HEK293 (cell line): ENCODE results near the gene TSPO.

Experiments
- CTCF ChIA-PET: fragments of 350-600 bp; formaldehyde crosslinking; extraction: SDS; loops from one replicate; lab custom pipeline; 2021; ENCODE audit warnings: antibody characterized with exemption; lab: Yijun Ruan, JAX
- POLR2A ChIA-PET: fragments of 300-600 bp; formaldehyde crosslinking; extraction: SDS; loops from one replicate; lab custom pipeline; 2020; ENCODE audit warnings: antibody characterized with exemption, inconsistent platforms; lab: Yijun Ruan, JAX
- H3K27ac ChIP-seq: fragments of 200-500 bp; sonication (Bioruptor generic); 2 replicates; pipeline ENCODE4 v1.5.1; 2014; ENCODE audit warnings: low read depth, low read length, control low read depth, inconsistent platforms; ENCODE audit errors: extremely low read depth
- H3K36me3 ChIP-seq, 2 experiments: fragments of 200-500 bp in 1 of 2; sonication (Bioruptor generic) in 1 of 2; 1 replicate in 1 of 2; 2 replicates in 1 of 2; pipeline ENCODE4 v1.5.1; 2014 to 2017; ENCODE audit warnings: inconsistent platforms in 2 of 2, low read length in 2 of 2; ENCODE audit not compliant: control insufficient read depth in 2 of 2, insufficient read depth in 1 of 2
- H3K4me1 ChIP-seq: fragments of 200-500 bp; sonication (Bioruptor generic); 2 replicates; pipeline ENCODE4 v1.5.1; 2014; ENCODE audit warnings: mild to moderate bottlenecking, low read length, inconsistent platforms; ENCODE audit not compliant: control insufficient read depth, insufficient read depth
- H3K4me3 ChIP-seq: 2 replicates; pipeline ENCODE4 v1.5.1; 2011; ENCODE audit warnings: low read depth, mild to moderate bottlenecking, control low read depth, low read length, moderate library complexity
- H3K9me3 ChIP-seq: fragments of 200-500 bp; sonication (Bioruptor generic); 2 replicates; pipeline ENCODE4 v1.5.1; 2014; ENCODE audit warnings: low read depth, low read length, inconsistent platforms; ENCODE audit not compliant: control insufficient read depth, insufficient read depth
- BCL11A ChIP-seq: fragments of 450-650 bp; formaldehyde crosslinking; IDR thresholded peaks from 2 replicates; pipeline ENCODE4 v1.5.1; 2016; ENCODE audit warnings: low read depth, missing biosample characterization, missing genetic modification characterization
- HOXD13 ChIP-seq: sonication (generic); formaldehyde crosslinking; IDR thresholded peaks from 2 replicates; pipeline ENCODE4 v1.8.0; 2022; ENCODE audit warnings: missing genetic modification reagents, borderline replicate concordance
- KLF1 ChIP-seq: fragments of 450-650 bp; formaldehyde crosslinking; IDR thresholded peaks from 2 replicates; pipeline ENCODE4 v1.5.1; 2016; ENCODE audit warnings: missing biosample characterization, missing genetic modification characterization
- MYNN ChIP-seq: fragments of 450-650 bp; formaldehyde crosslinking; IDR thresholded peaks from 2 replicates; pipeline ENCODE4 v1.5.1; 2016; ENCODE audit warnings: missing biosample characterization, missing genetic modification characterization, borderline replicate concordance
- REPIN1 ChIP-seq: fragments of 450-650 bp; formaldehyde crosslinking; IDR thresholded peaks from 2 replicates; pipeline ENCODE4 v1.5.1; 2017; ENCODE audit warnings: missing biosample characterization, missing genetic modification characterization, low read depth
- SCRT2 ChIP-seq: fragments of 450-650 bp; formaldehyde crosslinking; IDR thresholded peaks from 2 replicates; pipeline ENCODE4 v1.5.1; 2016; ENCODE audit warnings: missing biosample characterization, missing genetic modification characterization
- YY2 ChIP-seq: fragments of 450-650 bp; formaldehyde crosslinking; IDR thresholded peaks from 2 replicates; pipeline ENCODE4 v1.5.1; 2016; ENCODE audit warnings: missing biosample characterization, missing genetic modification characterization
- ZBTB17 ChIP-seq: fragments of 450-650 bp; formaldehyde crosslinking; IDR thresholded peaks from 2 replicates; pipeline ENCODE4 v1.5.1; 2016; ENCODE audit warnings: missing biosample characterization, missing genetic modification characterization
- ZFHX2 ChIP-seq: fragments of 450-650 bp; formaldehyde crosslinking; conservative IDR thresholded peaks from 2 replicates; pipeline ENCODE4 v1.5.1; 2016; ENCODE audit warnings: missing biosample characterization, missing genetic modification characterization
- ZFP37 ChIP-seq: fragments of 450-650 bp; formaldehyde crosslinking; IDR thresholded peaks from 2 replicates; pipeline ENCODE4 v1.5.1; 2016; ENCODE audit warnings: missing biosample characterization, missing genetic modification characterization
- ZNF10 ChIP-seq: fragments of 450-650 bp; formaldehyde crosslinking; IDR thresholded peaks from 2 replicates; pipeline ENCODE4 v1.5.1; 2017; ENCODE audit warnings: missing biosample characterization, missing genetic modification characterization
- ZNF121 ChIP-seq: fragments of 450-650 bp; formaldehyde crosslinking; IDR thresholded peaks from 2 replicates; pipeline ENCODE4 v1.5.1; 2016; ENCODE audit warnings: missing biosample characterization, missing genetic modification characterization
- ZNF132 ChIP-seq: fragments of 450-650 bp; formaldehyde crosslinking; IDR thresholded peaks from 2 replicates; pipeline ENCODE4 v1.5.1; 2017; ENCODE audit warnings: missing biosample characterization, missing genetic modification characterization, borderline replicate concordance
- ZNF133 ChIP-seq: fragments of 450-650 bp; formaldehyde crosslinking; IDR thresholded peaks from 2 replicates; pipeline ENCODE4 v1.5.1; 2016; ENCODE audit warnings: missing biosample characterization, missing genetic modification characterization
- ZNF175 ChIP-seq: fragments of 450-650 bp; formaldehyde crosslinking; IDR thresholded peaks from 2 replicates; pipeline ENCODE4 v1.5.1; 2016; ENCODE audit warnings: missing biosample characterization, missing genetic modification characterization
- ZNF2 ChIP-seq: fragments of 450-650 bp; formaldehyde crosslinking; IDR thresholded peaks from 2 replicates; pipeline ENCODE4 v1.5.1; 2016; ENCODE audit warnings: missing biosample characterization, missing genetic modification characterization
- ZNF292 ChIP-seq: fragments of 450-650 bp; formaldehyde crosslinking; IDR thresholded peaks from 2 replicates; pipeline ENCODE4 v1.5.1; 2016; ENCODE audit warnings: low read depth, missing biosample characterization, missing genetic modification characterization, borderline replicate concordance
- ZNF335 ChIP-seq: fragments of 450-650 bp; formaldehyde crosslinking; conservative IDR thresholded peaks from 2 replicates; pipeline ENCODE4 v1.5.1; 2016; ENCODE audit warnings: missing biosample characterization, missing genetic modification characterization
- ZNF394 ChIP-seq: fragments of 450-650 bp; formaldehyde crosslinking; IDR thresholded peaks from 2 replicates; pipeline ENCODE4 v1.5.1; 2016; ENCODE audit warnings: missing biosample characterization, missing genetic modification characterization, mild to moderate bottlenecking, moderate library complexity, borderline replicate concordance
- ZNF416 ChIP-seq: fragments of 450-650 bp; formaldehyde crosslinking; IDR thresholded peaks from 2 replicates; pipeline ENCODE4 v1.5.1; 2016; ENCODE audit warnings: missing biosample characterization, missing genetic modification characterization
- ZNF530 ChIP-seq: fragments of 450-650 bp; formaldehyde crosslinking; IDR thresholded peaks from 2 replicates; pipeline ENCODE4 v1.5.1; 2016; ENCODE audit warnings: low read depth, missing biosample characterization, missing genetic modification characterization
- TF ChIP-seq, protein P1 (sequence below): fragments of 450-650 bp; formaldehyde crosslinking; IDR thresholded peaks from 2 replicates; pipeline ENCODE4 v1.5.1; 2016; ENCODE audit warnings: missing biosample characterization, missing genetic modification characterization
- TF ChIP-seq, protein P2 (sequence below): fragments of 450-650 bp; formaldehyde crosslinking; IDR thresholded peaks from 2 replicates; pipeline ENCODE4 v1.5.0; 2017; ENCODE audit warnings: missing biosample characterization, missing genetic modification characterization, borderline replicate concordance
- TF ChIP-seq, protein P3 (sequence below): fragments of 450-650 bp; formaldehyde crosslinking; IDR thresholded peaks from 2 replicates; pipeline ENCODE4 v1.5.1; 2016; ENCODE audit warnings: missing biosample characterization, missing genetic modification characterization, borderline replicate concordance
- TF ChIP-seq, protein P4 (sequence below): fragments of 450-650 bp; formaldehyde crosslinking; conservative IDR thresholded peaks from 2 replicates; pipeline ENCODE4 v1.5.1; 2016; ENCODE audit warnings: low read depth, missing biosample characterization, missing genetic modification characterization

The TSPO gene

DNA sequence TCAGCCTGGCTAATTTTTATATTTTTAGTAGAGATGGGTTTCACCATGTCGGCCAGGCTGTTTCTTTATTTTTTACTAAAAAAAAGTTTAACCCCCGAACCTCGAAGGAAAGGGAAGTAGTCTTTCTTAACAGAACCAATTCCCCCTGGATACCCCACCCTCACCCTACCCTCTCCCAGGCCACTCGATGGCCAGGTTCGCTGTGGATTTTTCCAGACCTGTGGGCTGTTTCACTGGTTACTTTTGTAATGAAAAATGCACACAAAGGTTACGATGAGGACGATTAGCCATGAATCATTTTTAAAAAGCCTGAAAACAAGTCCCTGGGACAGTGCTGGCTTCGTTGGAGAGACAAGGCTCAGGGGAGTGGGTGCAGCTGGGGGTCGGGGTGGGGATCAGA, 2.5 kb downstream of the TSPO start:
- Histone ChIP-seq H3K4me3 (no peak overlapping the region), H3K36me3 (no peaks in the 10 kb centered on the region)
- POLR2A ChIA-PET: no interaction called here
- CTCF ChIA-PET: no interaction called here
- TF ChIP-seq ZNF132 (tag by site-specific recombination) (no peak), ZBTB17 (tag by site-specific recombination) (no peak), BCL11A (tag by site-specific recombination) (no peak), HOXD13 (CRISPR knock-in tag) (no peak), ZNF530 (no peak), ZNF121 (tag by site-specific recombination) (no peak), KLF1 (no peak), ZNF133 (tag by site-specific recombination) (no peak), YY2 (tag by site-specific recombination) (no peak), ZNF335 (tag by site-specific recombination) (no peak), MYNN (tag by site-specific recombination) (no peak), ZNF2 (tag by site-specific recombination) (no peak)
- TF ChIP-seq, protein P1, sequence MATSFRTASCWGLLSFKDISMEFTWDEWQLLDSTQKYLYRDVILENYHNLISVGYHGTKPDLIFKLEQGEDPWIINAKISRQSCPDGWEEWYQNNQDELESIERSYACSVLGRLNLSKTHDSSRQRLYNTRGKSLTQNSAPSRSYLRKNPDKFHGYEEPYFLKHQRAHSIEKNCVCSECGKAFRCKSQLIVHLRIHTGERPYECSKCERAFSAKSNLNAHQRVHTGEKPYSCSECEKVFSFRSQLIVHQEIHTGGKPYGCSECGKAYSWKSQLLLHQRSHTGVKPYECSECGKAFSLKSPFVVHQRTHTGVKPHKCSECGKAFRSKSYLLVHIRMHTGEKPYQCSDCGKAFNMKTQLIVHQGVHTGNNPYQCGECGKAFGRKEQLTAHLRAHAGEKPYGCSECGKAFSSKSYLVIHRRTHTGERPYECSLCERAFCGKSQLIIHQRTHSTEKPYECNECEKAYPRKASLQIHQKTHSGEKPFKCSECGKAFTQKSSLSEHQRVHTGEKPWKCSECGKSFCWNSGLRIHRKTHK: no peak
- TF ChIP-seq, protein P2, sequence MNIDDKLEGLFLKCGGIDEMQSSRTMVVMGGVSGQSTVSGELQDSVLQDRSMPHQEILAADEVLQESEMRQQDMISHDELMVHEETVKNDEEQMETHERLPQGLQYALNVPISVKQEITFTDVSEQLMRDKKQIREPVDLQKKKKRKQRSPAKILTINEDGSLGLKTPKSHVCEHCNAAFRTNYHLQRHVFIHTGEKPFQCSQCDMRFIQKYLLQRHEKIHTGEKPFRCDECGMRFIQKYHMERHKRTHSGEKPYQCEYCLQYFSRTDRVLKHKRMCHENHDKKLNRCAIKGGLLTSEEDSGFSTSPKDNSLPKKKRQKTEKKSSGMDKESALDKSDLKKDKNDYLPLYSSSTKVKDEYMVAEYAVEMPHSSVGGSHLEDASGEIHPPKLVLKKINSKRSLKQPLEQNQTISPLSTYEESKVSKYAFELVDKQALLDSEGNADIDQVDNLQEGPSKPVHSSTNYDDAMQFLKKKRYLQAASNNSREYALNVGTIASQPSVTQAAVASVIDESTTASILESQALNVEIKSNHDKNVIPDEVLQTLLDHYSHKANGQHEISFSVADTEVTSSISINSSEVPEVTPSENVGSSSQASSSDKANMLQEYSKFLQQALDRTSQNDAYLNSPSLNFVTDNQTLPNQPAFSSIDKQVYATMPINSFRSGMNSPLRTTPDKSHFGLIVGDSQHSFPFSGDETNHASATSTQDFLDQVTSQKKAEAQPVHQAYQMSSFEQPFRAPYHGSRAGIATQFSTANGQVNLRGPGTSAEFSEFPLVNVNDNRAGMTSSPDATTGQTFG (tag by site-specific recombination): no peak
- TF ChIP-seq, all 188 proteins: peak for 0
- H3K27ac ChIP-seq: no peak overlapping the region
- H3K4me1 ChIP-seq: peaks cover 10% of the 10 kb centered on the region
- no peaks in the 10 kb centered on the region for H3K9me3 ChIP-seq

DNA sequence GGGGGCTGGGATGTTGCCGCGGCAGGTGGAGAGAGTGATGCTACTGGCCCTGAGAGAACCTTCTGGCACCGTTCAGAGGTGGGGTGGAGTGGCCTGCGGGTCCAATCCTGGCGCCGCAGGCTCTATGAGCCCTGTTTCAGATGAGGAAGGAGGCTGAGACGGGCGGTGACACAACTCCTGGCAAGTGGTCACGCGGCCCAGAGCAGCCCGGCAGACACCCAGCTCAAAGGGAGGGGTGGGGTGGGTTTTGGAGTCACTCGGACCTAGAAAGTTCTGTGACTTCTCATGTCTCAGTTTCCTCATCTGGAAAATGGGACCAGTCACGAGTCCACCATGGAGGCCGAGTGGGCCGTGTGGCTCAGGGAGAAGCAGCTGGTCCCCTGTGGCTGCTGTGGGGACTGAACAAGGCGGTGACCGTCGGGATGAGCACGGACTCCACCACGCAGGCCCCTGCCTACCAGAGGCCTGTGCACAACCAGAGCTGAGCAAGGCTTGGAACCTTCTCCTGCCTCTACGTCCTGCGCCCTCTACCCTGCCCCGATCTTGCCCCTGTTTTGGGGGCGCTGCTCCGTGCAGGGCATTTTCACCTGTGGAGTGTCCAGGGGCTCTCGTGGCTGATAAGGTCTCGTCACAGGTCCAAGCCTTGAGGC, 3.7 kb downstream of the TSPO start:
- no peak overlapping the region for H3K4me3 ChIP-seq
- no peaks in the 10 kb centered on the region for H3K9me3 ChIP-seq
- TF ChIP-seq, protein P3, sequence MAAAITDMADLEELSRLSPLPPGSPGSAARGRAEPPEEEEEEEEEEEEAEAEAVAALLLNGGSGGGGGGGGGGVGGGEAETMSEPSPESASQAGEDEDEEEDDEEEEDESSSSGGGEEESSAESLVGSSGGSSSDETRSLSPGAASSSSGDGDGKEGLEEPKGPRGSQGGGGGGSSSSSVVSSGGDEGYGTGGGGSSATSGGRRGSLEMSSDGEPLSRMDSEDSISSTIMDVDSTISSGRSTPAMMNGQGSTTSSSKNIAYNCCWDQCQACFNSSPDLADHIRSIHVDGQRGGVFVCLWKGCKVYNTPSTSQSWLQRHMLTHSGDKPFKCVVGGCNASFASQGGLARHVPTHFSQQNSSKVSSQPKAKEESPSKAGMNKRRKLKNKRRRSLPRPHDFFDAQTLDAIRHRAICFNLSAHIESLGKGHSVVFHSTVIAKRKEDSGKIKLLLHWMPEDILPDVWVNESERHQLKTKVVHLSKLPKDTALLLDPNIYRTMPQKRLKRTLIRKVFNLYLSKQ (tag by site-specific recombination): no peak
- TF ChIP-seq ZFP37 (tag by site-specific recombination) (no peak), ZNF10 (no peak), ZNF394 (tag by site-specific recombination) (no peak), REPIN1 (tag by site-specific recombination) (no peak), SCRT2 (tag by site-specific recombination) (no peak), ZNF416 (tag by site-specific recombination) (no peak), ZNF175 (tag by site-specific recombination) (no peak), ZFHX2 (tag by site-specific recombination) (no peak), ZNF292 (tag by site-specific recombination) (no peak)
- TF ChIP-seq, protein P4, sequence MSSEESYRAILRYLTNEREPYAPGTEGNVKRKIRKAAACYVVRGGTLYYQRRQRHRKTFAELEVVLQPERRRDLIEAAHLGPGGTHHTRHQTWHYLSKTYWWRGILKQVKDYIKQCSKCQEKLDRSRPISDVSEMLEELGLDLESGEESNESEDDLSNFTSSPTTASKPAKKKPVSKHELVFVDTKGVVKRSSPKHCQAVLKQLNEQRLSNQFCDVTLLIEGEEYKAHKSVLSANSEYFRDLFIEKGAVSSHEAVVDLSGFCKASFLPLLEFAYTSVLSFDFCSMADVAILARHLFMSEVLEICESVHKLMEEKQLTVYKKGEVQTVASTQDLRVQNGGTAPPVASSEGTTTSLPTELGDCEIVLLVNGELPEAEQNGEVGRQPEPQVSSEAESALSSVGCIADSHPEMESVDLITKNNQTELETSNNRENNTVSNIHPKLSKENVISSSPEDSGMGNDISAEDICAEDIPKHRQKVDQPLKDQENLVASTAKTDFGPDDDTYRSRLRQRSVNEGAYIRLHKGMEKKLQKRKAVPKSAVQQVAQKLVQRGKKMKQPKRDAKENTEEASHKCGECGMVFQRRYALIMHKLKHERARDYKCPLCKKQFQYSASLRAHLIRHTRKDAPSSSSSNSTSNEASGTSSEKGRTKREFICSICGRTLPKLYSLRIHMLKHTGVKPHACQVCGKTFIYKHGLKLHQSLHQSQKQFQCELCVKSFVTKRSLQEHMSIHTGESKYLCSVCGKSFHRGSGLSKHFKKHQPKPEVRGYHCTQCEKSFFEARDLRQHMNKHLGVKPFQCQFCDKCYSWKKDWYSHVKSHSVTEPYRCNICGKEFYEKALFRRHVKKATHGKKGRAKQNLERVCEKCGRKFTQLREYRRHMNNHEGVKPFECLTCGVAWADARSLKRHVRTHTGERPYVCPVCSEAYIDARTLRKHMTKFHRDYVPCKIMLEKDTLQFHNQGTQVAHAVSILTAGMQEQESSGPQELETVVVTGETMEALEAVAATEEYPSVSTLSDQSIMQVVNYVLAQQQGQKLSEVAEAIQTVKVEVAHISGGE (tag by site-specific recombination): no peak
- no peak overlapping the region for H3K27ac ChIP-seq
- peaks cover 10% of the 10 kb centered on the region for H3K4me1 ChIP-seq
- H3K36me3 ChIP-seq: no peaks in the 10 kb centered on the region
- ChIA-PET POLR2A (no interaction called here), CTCF (no interaction called here)
